Hepatocyte (in vitro differentiated cells): Measurements from ENCODE around the gene CRISPLD2.

Experiments used
- CTCF ChIP-seq: fragments of 200-600 bp; sonication (generic); IDR thresholded peaks from 2 replicates; pipeline ENCODE4 v1.5.1; 2016; ENCODE audit warnings: antibody characterized with exemption, mild to moderate bottlenecking; ENCODE audit not compliant: poor library complexity
- EZH2 ChIP-seq: fragments of 200-600 bp; sonication (generic); IDR thresholded peaks from 2 replicates; pipeline ENCODE4 v1.6.1; 2016; ENCODE audit warnings: antibody characterized with exemption, mild to moderate bottlenecking, borderline replicate concordance

GRCh38 chr16:84952335-84953189 lies 132.8 kb downstream of the CRISPLD2 start:
- TF ChIP-seq CTCF (peak; percentile 84), EZH2 (no peak)
